Astrocyte of the spinal cord (primary cell): Measurements from ENCODE around the gene KRTAP10-3.

Source experiments
- DNase-seq: peaks from one replicate; pipeline ENCODE4 v3.0.0; 2011; ENCODE audit warnings: low read depth, low spot score
- H3K4me3 ChIP-seq: 2 replicates; pipeline ENCODE4 v1.5.1; 2011; ENCODE audit warnings: low read depth, mild to moderate bottlenecking, low read length, moderate library complexity
- CTCF ChIP-seq: IDR thresholded peaks from 2 replicates; pipeline ENCODE4 v1.5.1; 2012; ENCODE audit warnings: low read depth, mild to moderate bottlenecking, low read length, inconsistent platforms
- in situ Hi-C: cut with HindIII; loops from 2 replicates; pipeline ENCODE4 v1.10.0; 2017; ENCODE audit warnings: low sequenced_read_pairs

KRTAP10-3 gene

GRCh38 chr21:44521301-44521927, 37.2 kb downstream of the KRTAP10-3 start:
- TF ChIP-seq CTCF, result no peak
- no peak for DNase-seq

GRCh38 chr21:44520326-44521300, 38.0 kb downstream of the KRTAP10-3 start:
- DNase-seq, result no peak
- in situ Hi-C loops, result no loop called here
- no peak overlapping the region for H3K4me3 ChIP-seq
- TF ChIP-seq CTCF, result no peak

More at GRCh38 chr21:44521301-44521927, 37.2 kb downstream of the KRTAP10-3 start:
- in situ Hi-C loops, result no loop called here
- H3K4me3 ChIP-seq, result no peak overlapping the region

- no peak overlapping the region for H3K4me3 ChIP-seq
- in situ Hi-C loops, result no loop called here
- no peak for DNase-seq
- TF ChIP-seq CTCF, result no peak
These were observed 39.0 kb downstream of the KRTAP10-3 start for GRCh38 chr21:44519346-44520325.

GRCh38 chr21:44518686-44519085, 39.9 kb downstream of the KRTAP10-3 start:
- no peak overlapping the region for H3K4me3 ChIP-seq
- in situ Hi-C loops, result no loop called here
- no peak for TF ChIP-seq CTCF
- DNase-seq, result no peak

- H3K4me3 ChIP-seq, result no peak overlapping the region
- TF ChIP-seq CTCF, result no peak
- in situ Hi-C loops, result no loop called here
- no peak for DNase-seq
These were observed 41.3 kb downstream of the KRTAP10-3 start for GRCh38 chr21:44517175-44517899.
